K562 treated with DMSO at 1 percent for 4 hours (cell line): ENCODE measurements around the gene CBX5. TPM values are rescaled to one million over a fixed set of nuclear protein-coding genes. Genes with fewer than 3 reads are reported as not detected.

Source experiments
- total RNA-seq: library from RNA; unstranded; fragments of 300-600 nt; gene quantifications from 2 replicates; pipeline ENCODE4 v1.2.3, GENCODE V29; 2022; ENCODE audit not compliant: insufficient read depth

The CBX5 gene
- 23.7 and 30.5 TPM in 2 replicates for total RNA-seq

GRCh38 chr12:54279632-54280467, at the start of gene CBX5:
Gene CBX5 (minus strand): TSS chr12:54280122. CDS start chr12:54257650, 22,472 bp downstream.

GRCh38 chr12:54324617-54325441, 44.9 kb upstream of the CBX5 start, which contains the start of gene COPZ1:
Gene COPZ1 (plus strand): TSS chr12:54325131. CDS start chr12:54325164, 33 bp downstream.

GRCh38 chr12:54300732-54301427, 21.0 kb upstream of the CBX5 start, which contains the start of gene NFE2:
Gene NFE2 (minus strand): TSS chr12:54301015. CDS start chr12:54295248, 5,767 bp downstream.

GRCh38 chr12:54280468-54281260, 742 bp upstream of the CBX5 start, which contains the start of gene HNRNPA1:
Gene HNRNPA1 (plus strand): TSS chr12:54280726. CDS start chr12:54280808, 82 bp downstream.

Other genes starting within 250 kb of the CBX5 start
- not detected in 2 replicates for gene HOXC5, start 247.1 kb downstream of the CBX5 start, total RNA-seq
- not detected in 2 replicates for gene HOXC4, start 226.3 kb downstream of the CBX5 start, total RNA-seq
- 21.5 and 24.2 TPM in 2 replicates for gene SMUG1, start 91.1 kb downstream of the CBX5 start, total RNA-seq
- gene HNRNPA1, start 604 bp upstream of the CBX5 start, total RNA-seq = 2,080 and 2,209 TPM in 2 replicates
- 50.2 and 75.3 TPM in 2 replicates for gene NFE2, start 20.9 kb upstream of the CBX5 start, total RNA-seq
- gene COPZ1, start 45.0 kb upstream of the CBX5 start, total RNA-seq = 164 and 178 TPM in 2 replicates
- not detected in 2 replicates for gene GPR84, start 84.4 kb upstream of the CBX5 start, total RNA-seq
- gene ZNF385A, start 104.6 kb upstream of the CBX5 start, total RNA-seq = 24.3 and 36.6 TPM in 2 replicates
- 56.9 and 93.7 TPM in 2 replicates for gene ITGA5, start 139.1 kb upstream of the CBX5 start, total RNA-seq
- gene GTSF1, start 193.5 kb upstream of the CBX5 start, total RNA-seq = 315 and 349 TPM in 2 replicates
- 37.5 and 42.0 TPM in 2 replicates for gene NCKAP1L, start 217.6 kb upstream of the CBX5 start, total RNA-seq